HepG2 (cell line): Measurements from ENCODE around the gene NAE1. TPM values are rescaled to one million over a fixed set of nuclear protein-coding genes. Genes with fewer than 3 reads are reported as not detected.

ENCODE experiments used
- ATAC-seq: fragments of 200-7000 bp; cut with Tn5 transposase; 3 replicates; pipeline ENCODE4 v1.9.1; 2020; ENCODE audit warnings: mild to moderate bottlenecking, moderate library complexity
- BruUV-seq: library from RNA; stranded (reverse); fragments of 400-500 nt; replicated peaks from 2 replicates; lab custom pipeline; 2021; lab: Mats Ljungman, UMichigan
- CTCF ChIA-PET: fragments of 300-600 bp; formaldehyde crosslinking; extraction: SDS; loops from one replicate; lab custom pipeline; 2021; ENCODE audit warnings: low total read pairs, inconsistent platforms, low intra/inter-chr PET ratio; lab: Yijun Ruan, JAX
- POLR2A ChIA-PET: fragments of 350-600 bp; sonication (Branson Sonifier 250); formaldehyde crosslinking; loops from one replicate; lab custom pipeline; 2020; ENCODE audit warnings: antibody characterized with exemption, inconsistent platforms; lab: Yijun Ruan, JAX
- DNase-seq: peaks from one replicate; pipeline ENCODE4 v3.0.0-alpha.2; 2015; ENCODE audit warnings: low spot score
- FAIRE-seq: peaks from 3 replicates; lab custom pipeline; 2011; peaks lifted over from hg19 to GRCh38; lab: Jason Lieb, UNC
- H2AFZ ChIP-seq: one replicate; pipeline ENCODE4 v1.6.1; 2011; ENCODE audit warnings: low read length, inconsistent platforms
- H3K27ac ChIP-seq: fragments of 300-600 bp; 3 replicates; pipeline ENCODE4 v1.8.0; 2011; ENCODE audit warnings: mixed run types, mild to moderate bottlenecking, mixed read lengths, low read length, inconsistent platforms; ENCODE audit not compliant: insufficient read depth; ENCODE audit errors: extremely low read length
- H3K27me3 ChIP-seq, 2 experiments: fragments of 200-600 bp in 1 of 2; 2 replicates in 1 of 2; 3 replicates in 1 of 2; pipeline versions ENCODE4 v1.6.0 to v1.8.0; 2011; ENCODE audit warnings: low read length in 2 of 2, mild to moderate bottlenecking in 2 of 2, moderate library complexity in 2 of 2, inconsistent platforms in 1 of 2; ENCODE audit not compliant: insufficient read depth in 2 of 2, control insufficient read depth in 1 of 2
- H3K36me3 ChIP-seq, 2 experiments: fragments of 200-600 bp in 1 of 2; replicated peaks in 1 of 2; 2 replicates in 1 of 2; 3 replicates in 1 of 2; pipeline versions ENCODE4 v1.5.1 to v1.8.0; 2011; ENCODE audit warnings: low read length in 2 of 2, inconsistent platforms in 1 of 2; ENCODE audit not compliant: insufficient read depth in 2 of 2, control insufficient read depth in 1 of 2
- H3K4me1 ChIP-seq: 2 replicates; pipeline ENCODE4 v1.5.1; 2012; ENCODE audit warnings: low read length, inconsistent platforms; ENCODE audit not compliant: insufficient read depth
- H3K4me2 ChIP-seq: 2 replicates; pipeline ENCODE4 v1.6.0; 2011; ENCODE audit warnings: low read depth, low read length, inconsistent platforms
- H3K4me3 ChIP-seq, 3 experiments: fragments of 200-600 bp in 1 of 3; sonication (generic), shearing (Covaris generic) in 1 of 3; replicated peaks in 1 of 3; 2 replicates each; pipeline ENCODE4 v1.5.1; 2011 to 2016; ENCODE audit warnings: low read length in 3 of 3, inconsistent platforms in 2 of 3, low read depth in 2 of 3, mild to moderate bottlenecking in 2 of 3, control low read depth in 1 of 3, mixed read lengths in 1 of 3; ENCODE audit not compliant: insufficient read depth in 1 of 3
- H3K79me2 ChIP-seq: one replicate; pipeline ENCODE4 v1.6.1; 2011; ENCODE audit warnings: low read length, inconsistent platforms; ENCODE audit not compliant: insufficient read depth
- H3K9ac ChIP-seq: 2 replicates; pipeline ENCODE4 v1.6.0; 2011; ENCODE audit warnings: mild to moderate bottlenecking, low read depth, low read length, inconsistent platforms; ENCODE audit not compliant: insufficient read depth
- H3K9me3 ChIP-seq: 2 replicates; pipeline ENCODE4 v1.5.1; 2012; ENCODE audit warnings: mild to moderate bottlenecking, low read length
- H4K20me1 ChIP-seq: 2 replicates; pipeline ENCODE4 v1.6.0; 2011; ENCODE audit warnings: inconsistent platforms, mild to moderate bottlenecking, low read length, moderate library complexity; ENCODE audit not compliant: insufficient read depth
- HNF4A ChIP-seq: sonication (generic); formaldehyde crosslinking; IDR thresholded peaks from 2 replicates; pipeline ENCODE4 v1.4.0; 2020; ENCODE audit warnings: missing genetic modification reagents
- HOXD1 ChIP-seq: sonication (generic); formaldehyde crosslinking; IDR thresholded peaks from 2 replicates; pipeline ENCODE4 v1.5.0; 2020; ENCODE audit warnings: missing genetic modification reagents
- ISL2 ChIP-seq: sonication (generic); formaldehyde crosslinking; IDR thresholded peaks from 2 replicates; pipeline ENCODE4 v1.5.0; 2020; ENCODE audit warnings: missing genetic modification reagents
- MAF1 ChIP-seq: sonication (generic); formaldehyde crosslinking; IDR thresholded peaks from 2 replicates; pipeline ENCODE4 v1.5.0; 2020; ENCODE audit warnings: missing genetic modification reagents, borderline replicate concordance
- MED13 ChIP-seq: sonication (generic); formaldehyde crosslinking; IDR thresholded peaks from 2 replicates; pipeline ENCODE4 v1.5.0; 2020; ENCODE audit warnings: missing genetic modification reagents
- PCBP2 ChIP-seq: fragments of 200-400 bp; formaldehyde crosslinking; optimal IDR thresholded peaks from 2 replicates; pipeline ENCODE3; 2018; ENCODE audit warnings: low read length, low read depth; ENCODE audit not compliant: poor library complexity, severe bottlenecking
- RFX1 ChIP-seq: fragments of 450-650 bp; IDR thresholded peaks from 2 replicates; pipeline ENCODE4 v1.6.1; 2017
- RFX5 ChIP-seq: IDR thresholded peaks from 2 replicates; pipeline ENCODE4 v1.6.1; 2011; ENCODE audit warnings: low read depth, low read length, improper control_type of control experiment
- SNAPC2 ChIP-seq: sonication (generic); formaldehyde crosslinking; IDR thresholded peaks from 2 replicates; pipeline ENCODE4 v1.8.1; 2022; ENCODE audit warnings: mild to moderate bottlenecking, missing genetic modification reagents
- SP2 ChIP-seq: sonication (generic); formaldehyde crosslinking; IDR thresholded peaks from 2 replicates; pipeline ENCODE4 v1.5.1; 2020; ENCODE audit warnings: mild to moderate bottlenecking, missing genetic modification reagents
- ZNF615 ChIP-seq: sonication (generic); formaldehyde crosslinking; IDR thresholded peaks from 2 replicates; pipeline ENCODE4 v1.5.0; 2020; ENCODE audit warnings: mild to moderate bottlenecking, missing genetic modification reagents, borderline replicate concordance
- ZNF709 ChIP-seq: sonication (generic); formaldehyde crosslinking; IDR thresholded peaks from 2 replicates; pipeline ENCODE4 v1.5.0; 2020; ENCODE audit warnings: mild to moderate bottlenecking, missing genetic modification reagents
- ZNF773 ChIP-seq: sonication (generic); formaldehyde crosslinking; IDR thresholded peaks from 2 replicates; pipeline ENCODE4 v1.4.0; 2020; ENCODE audit warnings: missing genetic modification reagents, borderline replicate concordance
- WGBS: methylation state at CpG from one replicate; pipeline ENCODE4 v1.1.6; 2017; ENCODE audit warnings: low lambda C conversion rate; 5-methylcytosine and 5-hydroxymethylcytosine counted together
- in situ Hi-C: cut with HindIII; loops from 2 replicates; pipeline ENCODE4 v1.10.0; 2017; ENCODE audit warnings: low pct_unique_long_range_greater_than_20kb; ENCODE audit not compliant: extremely low pct_ligation_motif_present
- intact Hi-C: fragments of 100-400 bp; cut with micrococcal nuclease; formaldehyde crosslinking; loops from one replicate; pipeline ENCODE4 v1.10.0; 2022; ENCODE audit not compliant: unreplicated experiment
- polyA plus RNA-seq, 8 experiments: library from polyadenylated mRNA; depleted of rRNA in 3 of 8; stranded (reverse) in 7 of 8; unstranded in 1 of 8; fragments of >200 nt; fragmentation: Illumina TruSeq in 4 of 8; extraction: Trizol in 4 of 8; gene quantifications; 2 replicates each; pipeline versions ENCODE4 v1.2.1 to v1.2.3, GENCODE V29; 2011 to 2016; ENCODE audit warnings: low read depth in 4 of 8, missing spikeins in 1 of 8, mixed read lengths in 1 of 8; ENCODE audit not compliant: insufficient read depth in 1 of 8
- total RNA-seq, 5 experiments: library from RNA; depleted of rRNA; stranded (reverse); fragments of >200 nt; fragmentation: Illumina TruSeq; extraction: Trizol; gene quantifications; 2 replicates each; pipeline ENCODE4 v1.2.3, GENCODE V29; 2016; ENCODE audit warnings: low read depth in 1 of 5
- TF ChIP-seq, protein P1 (sequence below): sonication (generic); formaldehyde crosslinking; IDR thresholded peaks from 2 replicates; pipeline ENCODE4 v1.4.0; 2020; ENCODE audit warnings: mild to moderate bottlenecking, missing genetic modification reagents, borderline replicate concordance

The NAE1 gene
- total and polyA plus RNA-seq, 2 of the 13 experiments (the other 11 are each of a cell fraction or from before 2014, with no cell fraction given), result 95.7 to 206 TPM

DNA sequence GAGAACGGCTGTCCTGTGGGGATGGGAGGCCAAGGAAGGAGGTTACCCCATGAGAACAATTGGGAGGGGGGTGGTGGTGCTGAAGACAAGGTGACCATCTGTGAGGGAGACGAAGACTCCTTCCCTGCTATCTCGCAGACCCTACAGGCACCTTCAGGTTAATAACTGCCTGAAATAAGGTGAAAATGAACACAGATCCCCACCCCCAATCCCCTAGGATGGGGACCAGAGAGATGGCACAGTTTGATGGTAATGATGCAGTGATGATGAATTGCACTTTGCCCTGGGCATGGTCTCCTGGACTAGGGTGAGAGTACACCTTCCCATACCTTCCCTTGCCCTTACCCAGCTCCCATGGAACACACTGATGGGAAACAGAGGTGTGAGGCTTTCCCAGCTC is 1.4 kb upstream of the NAE1 start:
- Histone ChIP-seq H3K4me3 (no peak overlapping the region), H3K79me2 (peaks cover 26% of the 10 kb centered on the region), H3K4me1 (peaks cover 49% of the 10 kb centered on the region), H3K9ac (no peak overlapping the region), H4K20me1 (no peaks in the 10 kb centered on the region), H3K36me3 (peaks cover 0 to 13% of the 10 kb centered on the region in 2 experiments; a peak in 4 of 5 replicates), H3K4me2 (no peak overlapping the region), H3K27ac (no peak overlapping the region), H3K9me3 (no peaks in the 10 kb centered on the region), H2AFZ (peak overlapping the region; percentile 10), H3K27me3 (peaks cover 0 to 21% of the 10 kb centered on the region in 2 experiments; a peak in 3 of 5 replicates)
- FAIRE-seq, result no peak
- POLR2A ChIA-PET, result no interaction called here
- TF ChIP-seq RFX5, result no peak
- no peak for TF ChIP-seq ZNF773 (CRISPR knock-in tag)
- no peak for TF ChIP-seq MAF1
- 0 out of 2 replicates have a peak, but pooled peaks have one; percentile 3 for TF ChIP-seq HNF4A (CRISPR knock-in tag)
- TF ChIP-seq SNAPC2 (CRISPR knock-in tag), result no peak
- ATAC-seq, result no peak
- in situ Hi-C loops, result no loop called here
- intact Hi-C loops, result loop anchor here (5.0 kb wide), 1 partner anchor 170 kb away; no protein-coding TSS in a partner anchor
- BruUV-seq, result no TSS peak
- no peak for DNase-seq
- WGBS, result 57% methylated on average over 3 of the region's 3 CpGs
- CTCF ChIA-PET, result interaction anchor here (1.6 kb wide), 1 partner anchor 36 kb away, joined by 4 read pairs; no protein-coding TSS in a partner anchor

DNA sequence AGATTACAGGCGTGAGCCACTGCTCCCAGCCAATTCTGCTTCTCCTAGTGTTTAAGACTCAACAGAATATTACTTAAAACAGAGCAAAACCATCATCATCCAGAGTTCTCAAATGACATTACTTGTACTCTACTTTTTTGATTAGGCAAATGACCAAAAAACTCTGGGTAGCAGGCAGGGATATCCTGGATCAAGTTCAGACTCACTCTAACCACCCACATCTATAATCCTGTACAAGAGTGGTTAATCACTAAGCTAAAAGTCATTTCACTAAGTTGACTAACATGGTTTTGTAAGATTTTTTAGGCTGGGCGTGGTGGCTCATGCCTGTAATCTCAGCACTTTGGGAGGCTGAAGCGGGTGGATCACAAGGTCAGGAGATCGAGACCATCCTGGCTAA is 6.8 kb downstream of the NAE1 start:
- in situ Hi-C loops, result no loop called here
- 96% methylated on average over 4 of the region's 4 CpGs for WGBS
- Histone ChIP-seq H3K79me2 (peaks cover 15% of the 10 kb centered on the region), H3K9me3 (no peaks in the 10 kb centered on the region), H4K20me1 (no peaks in the 10 kb centered on the region), H3K4me3 (no peak overlapping the region), H3K36me3 (peaks cover 17 to 47% of the 10 kb centered on the region in 2 experiments), H3K4me1 (peaks cover 20% of the 10 kb centered on the region), H3K27ac (peak overlapping the region; percentile 1), H3K27me3 (no peaks in the 10 kb centered on the region), H3K9ac (no peak overlapping the region), H3K4me2 (no peak overlapping the region), H2AFZ (no peak overlapping the region)
- TF ChIP-seq MED13 (CRISPR knock-in tag) (no peak), ZNF615 (CRISPR knock-in tag) (no peak), ISL2 (CRISPR knock-in tag) (no peak), RFX1 (no peak), HOXD1 (no peak), SP2 (no peak), PCBP2 (no peak), SNAPC2 (CRISPR knock-in tag) (no peak), ZNF709 (CRISPR knock-in tag) (no peak)
- TF ChIP-seq, protein P1, sequence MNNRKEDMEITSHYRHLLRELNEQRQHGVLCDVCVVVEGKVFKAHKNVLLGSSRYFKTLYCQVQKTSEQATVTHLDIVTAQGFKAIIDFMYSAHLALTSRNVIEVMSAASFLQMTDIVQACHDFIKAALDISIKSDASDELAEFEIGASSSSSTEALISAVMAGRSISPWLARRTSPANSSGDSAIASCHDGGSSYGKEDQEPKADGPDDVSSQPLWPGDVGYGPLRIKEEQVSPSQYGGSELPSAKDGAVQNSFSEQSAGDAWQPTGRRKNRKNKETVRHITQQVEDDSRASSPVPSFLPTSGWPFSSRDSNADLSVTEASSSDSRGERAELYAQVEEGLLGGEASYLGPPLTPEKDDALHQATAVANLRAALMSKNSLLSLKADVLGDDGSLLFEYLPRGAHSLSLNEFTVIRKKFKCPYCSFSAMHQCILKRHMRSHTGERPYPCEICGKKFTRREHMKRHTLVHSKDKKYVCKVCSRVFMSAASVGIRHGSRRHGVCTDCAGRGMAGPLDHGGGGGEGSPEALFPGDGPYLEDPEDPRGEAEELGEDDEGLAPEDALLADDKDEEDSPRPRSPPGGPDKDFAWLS (CRISPR knock-in tag), result no peak
- intact Hi-C loops, result no loop called here
- ATAC-seq (no peak; the same call in 2 of the 3 replicates), FAIRE-seq (no peak), DNase-seq (no peak)
- CTCF ChIA-PET, result no interaction called here
- POLR2A ChIA-PET, result interaction anchor here (1.1 to 2.2 kb wide), 2 partner anchors 21 to 57 kb away, joined by 3 to 5 read pairs; partner anchors contain the start of gene PDP2
- BruUV-seq, result no TSS peak
